Activated T-cell treated with anti-CD3 and anti-CD28 coated beads, Interleukin-2, amount 50 U/mL, for 1 hour (primary cell): Measurements from ENCODE around the gene SOCS6.
"Not testable (repeated sequence)": the region's sequence is repeated elsewhere in the genome, so short reads cannot be mapped to it uniquely, and the experiment has no call there.

Experiments
- DNase-seq: peaks from one replicate; pipeline ENCODE4 v3.0.0-alpha.2; 2020

Gene SOCS6

GRCh38 chr18:70363861-70364260 lies 75.0 kb downstream of the SOCS6 start:
- no peak for DNase-seq

- DNase-seq = no peak
Measured at GRCh38 chr18:70365361-70365760, 76.5 kb downstream of the SOCS6 start.

GRCh38 chr18:70366174-70366573 lies 77.3 kb downstream of the SOCS6 start:
- DNase-seq = no peak

GRCh38 chr18:70366670-70367069 lies 77.8 kb downstream of the SOCS6 start:
- no peak for DNase-seq

GRCh38 chr18:70367344-70367743 lies 78.5 kb downstream of the SOCS6 start:
- DNase-seq = not testable (repeated sequence)

- no peak for DNase-seq
Measured at GRCh38 chr18:70368903-70369302, 80.1 kb downstream of the SOCS6 start.

- DNase-seq = no peak
Measured at GRCh38 chr18:70370762-70371733, 82.2 kb downstream of the SOCS6 start.

- no peak for DNase-seq
Measured at GRCh38 chr18:70371908-70372307, 83.1 kb downstream of the SOCS6 start.

- DNase-seq = no peak
Measured at GRCh38 chr18:70372450-70373041, 83.7 kb downstream of the SOCS6 start.

GRCh38 chr18:70373042-70373519 lies 84.2 kb downstream of the SOCS6 start:
- DNase-seq = no peak

GRCh38 chr18:70374154-70374553 lies 85.3 kb downstream of the SOCS6 start:
- no peak for DNase-seq

GRCh38 chr18:70376137-70376913 lies 87.5 kb downstream of the SOCS6 start:
- DNase-seq = no peak

- no peak for DNase-seq
Measured at GRCh38 chr18:70376914-70377258, 88.0 kb downstream of the SOCS6 start.

- no peak for DNase-seq
Measured at GRCh38 chr18:70377317-70377799, 88.5 kb downstream of the SOCS6 start.

- DNase-seq = no peak
Measured at GRCh38 chr18:70377857-70378701, 89.2 kb downstream of the SOCS6 start.
